IMR-90 (cell line): ENCODE measurements around the gene TLCD1. TPM values are rescaled to one million over a fixed set of nuclear protein-coding genes. Genes with fewer than 3 reads are reported as not detected.

Experiments
- ATAC-seq: fragments of 200-7000 bp; cut with Tn5 transposase; 2 replicates; pipeline ENCODE4 v1.9.1; 2020; ENCODE audit warnings: low read depth, mild to moderate bottlenecking, moderate library complexity
- BruUV-seq: library from RNA; stranded (reverse); fragments of 400-500 nt; replicated peaks from 2 replicates; lab custom pipeline; 2021; lab: Mats Ljungman, UMichigan
- CTCF ChIA-PET: fragments of 300-600 bp; formaldehyde crosslinking; extraction: SDS; loops from one replicate; lab custom pipeline; 2021; ENCODE audit warnings: antibody characterized with exemption; lab: Yijun Ruan, JAX
- POLR2A ChIA-PET: fragments of 300-600 bp; sonication (Branson Sonifier 250); formaldehyde crosslinking; loops from one replicate; lab custom pipeline; 2022; ENCODE audit warnings: antibody characterized with exemption; ENCODE audit not compliant: unreplicated experiment; lab: Charles Lee
- DNase-seq: peaks from one replicate; pipeline ENCODE4 v3.0.0; 2013
- H2AFZ ChIP-seq: replicated peaks from 2 replicates; pipeline ENCODE3; 2013; ENCODE audit warnings: low read length, mild to moderate bottlenecking; ENCODE audit not compliant: poor library complexity
- H2AK5ac ChIP-seq: 2 replicates; pipeline ENCODE4 v1.6.1; 2013; ENCODE audit warnings: low read depth, low read length, inconsistent platforms
- H2AK9ac ChIP-seq: replicated peaks from 2 replicates; pipeline ENCODE3; 2013; ENCODE audit warnings: mild to moderate bottlenecking, low read depth, low read length, moderate library complexity; ENCODE audit not compliant: poor library complexity
- H2BK120ac ChIP-seq: 2 replicates; pipeline ENCODE4 v1.6.1; 2013; ENCODE audit warnings: low read depth, low read length, inconsistent platforms
- H2BK15ac ChIP-seq: 3 replicates; pipeline ENCODE4 v1.6.1; 2013; ENCODE audit warnings: low read depth, low read length, inconsistent platforms
- H2BK20ac ChIP-seq: 2 replicates; pipeline ENCODE4 v1.6.1; 2013; ENCODE audit warnings: low read depth, mild to moderate bottlenecking, inconsistent platforms, low read length, moderate library complexity
- H2BK5ac ChIP-seq: 2 replicates; pipeline ENCODE4 v1.6.1; 2013; ENCODE audit warnings: mild to moderate bottlenecking, low read depth, low read length, inconsistent platforms; ENCODE audit not compliant: poor library complexity, severe bottlenecking
- H3K14ac ChIP-seq: replicated peaks from 2 replicates; pipeline ENCODE4 v1.6.1; 2013; ENCODE audit warnings: low read depth, low read length, inconsistent platforms
- H3K18ac ChIP-seq: 2 replicates; pipeline ENCODE4 v1.6.1; 2013; ENCODE audit warnings: low read depth, low read length, control low read depth
- H3K23ac ChIP-seq: 2 replicates; pipeline ENCODE4 v1.6.1; 2013; ENCODE audit warnings: low read depth, low read length, inconsistent platforms
- H3K27ac ChIP-seq: 2 replicates; pipeline ENCODE4 v1.5.1; 2013; ENCODE audit warnings: mild to moderate bottlenecking, control low read depth, low read length; ENCODE audit not compliant: insufficient read depth
- H3K27me3 ChIP-seq: 2 replicates; pipeline ENCODE4 v1.6.1; 2013; ENCODE audit warnings: low read length; ENCODE audit not compliant: control insufficient read depth, insufficient read depth
- H3K36me3 ChIP-seq: 2 replicates; pipeline ENCODE4 v1.6.1; 2013; ENCODE audit warnings: low read length, mixed read lengths; ENCODE audit not compliant: control insufficient read depth, insufficient read depth
- H3K4ac ChIP-seq: 2 replicates; pipeline ENCODE4 v1.6.1; 2013; ENCODE audit warnings: low read depth, low read length, inconsistent platforms
- H3K4me1 ChIP-seq: 2 replicates; pipeline ENCODE4 v1.6.1; 2013; ENCODE audit warnings: low read length, mixed read lengths; ENCODE audit not compliant: control insufficient read depth, insufficient read depth
- H3K4me2 ChIP-seq: 2 replicates; pipeline ENCODE4 v1.6.1; 2013; ENCODE audit warnings: low read depth, mild to moderate bottlenecking, control low read depth, low read length, moderate library complexity
- H3K4me3 ChIP-seq: 2 replicates; pipeline ENCODE4 v1.5.1; 2013; ENCODE audit warnings: low read depth, mild to moderate bottlenecking, control low read depth, low read length, moderate library complexity; ENCODE audit not compliant: insufficient read depth
- H3K56ac ChIP-seq: 2 replicates; pipeline ENCODE4 v1.6.1; 2013; ENCODE audit warnings: low read length, inconsistent platforms; ENCODE audit not compliant: insufficient read depth; ENCODE audit errors: extremely low read depth
- H3K79me1 ChIP-seq, 2 experiments: 2 replicates each; pipeline ENCODE4 v1.6.1; 2013; ENCODE audit warnings: low read length in 2 of 2, inconsistent platforms in 1 of 2, low read depth in 1 of 2
- H3K9ac ChIP-seq: 2 replicates; pipeline ENCODE4 v1.6.1; 2013; ENCODE audit warnings: low read depth, low read length, control low read depth
- H3K9me1 ChIP-seq: 2 replicates; pipeline ENCODE4 v1.6.1; 2013; ENCODE audit warnings: low read length, inconsistent platforms; ENCODE audit not compliant: insufficient read depth
- H3K9me3 ChIP-seq: 2 replicates; pipeline ENCODE4 v1.6.1; 2013; ENCODE audit warnings: low read length; ENCODE audit not compliant: control insufficient read depth, insufficient read depth
- H4K20me1 ChIP-seq: 2 replicates; pipeline ENCODE4 v1.6.1; 2013; ENCODE audit warnings: low read length, inconsistent platforms; ENCODE audit not compliant: insufficient read depth
- H4K5ac ChIP-seq: 2 replicates; pipeline ENCODE4 v1.6.1; 2013; ENCODE audit warnings: mild to moderate bottlenecking, low read depth, low read length, control low read depth
- H4K8ac ChIP-seq, 2 experiments: 2 replicates each; pipeline ENCODE4 v1.6.1; 2013; ENCODE audit warnings: low read depth in 2 of 2, low read length in 2 of 2, control low read depth in 1 of 2, inconsistent platforms in 1 of 2
- H4K91ac ChIP-seq: 2 replicates; pipeline ENCODE4 v1.6.1; 2013; ENCODE audit warnings: low read depth, low read length, inconsistent platforms; ENCODE audit not compliant: insufficient read depth
- CEBPB ChIP-seq: IDR thresholded peaks from 2 replicates; pipeline ENCODE4 v1.6.1; 2012; ENCODE audit warnings: low read depth, low read length, improper control_type of control experiment
- CHD1 ChIP-seq: IDR thresholded peaks from 2 replicates; pipeline ENCODE4 v1.6.1; 2012; ENCODE audit warnings: low read depth, low read length, improper control_type of control experiment
- CTCF ChIP-seq: conservative IDR thresholded peaks from 2 replicates; pipeline ENCODE4 v1.5.1; 2012; ENCODE audit warnings: mild to moderate bottlenecking, low read depth, low read length, improper control_type of control experiment
- ELK1 ChIP-seq: fragments of 150-350 bp; IDR thresholded peaks from 2 replicates; pipeline ENCODE4 v1.6.1; 2016; ENCODE audit warnings: low read depth, mild to moderate bottlenecking, low read length, moderate library complexity, borderline replicate concordance
- MAZ ChIP-seq: IDR thresholded peaks from 2 replicates; pipeline ENCODE4 v1.6.1; 2012; ENCODE audit warnings: low read depth, mild to moderate bottlenecking, low read length, improper control_type of control experiment, moderate library complexity, borderline replicate concordance
- MXI1 ChIP-seq: IDR thresholded peaks from 2 replicates; pipeline ENCODE4 v1.6.1; 2012; ENCODE audit warnings: low read depth, mild to moderate bottlenecking, low read length, moderate library complexity, borderline replicate concordance
- POLR2A ChIP-seq: IDR thresholded peaks from 2 replicates; pipeline ENCODE4 v1.6.1; 2012; ENCODE audit warnings: mild to moderate bottlenecking, low read depth, low read length
- RAD21 ChIP-seq: IDR thresholded peaks from 2 replicates; pipeline ENCODE4 v1.6.1; 2012; ENCODE audit warnings: low read length, improper control_type of control experiment
- RCOR1 ChIP-seq: IDR thresholded peaks from 2 replicates; pipeline ENCODE4 v1.6.1; 2012; ENCODE audit warnings: mild to moderate bottlenecking, low read length, improper control_type of control experiment; ENCODE audit not compliant: insufficient replicate concordance
- RFX5 ChIP-seq: IDR thresholded peaks from 2 replicates; pipeline ENCODE4 v1.8.0; 2012; ENCODE audit warnings: low read depth, mild to moderate bottlenecking, low read length, moderate library complexity
- SMC3 ChIP-seq: fragments of 150-350 bp; IDR thresholded peaks from 2 replicates; pipeline ENCODE4 v1.6.1; 2016; ENCODE audit warnings: low read depth, mild to moderate bottlenecking, antibody characterized with exemption, low read length, moderate library complexity
- USF2 ChIP-seq: fragments of 150-350 bp; IDR thresholded peaks from 2 replicates; pipeline ENCODE4 v1.6.1; 2017; ENCODE audit warnings: mild to moderate bottlenecking, antibody characterized with exemption, low read length, low read depth
- WGBS, 2 experiments: methylation state at CpG; one replicate each; pipeline versions ENCODE4 v1.1.5 to v1.1.7; 2013; ENCODE audit warnings: missing lambda C conversion rate in 2 of 2; ENCODE audit not compliant: insufficient read length in 1 of 2; ENCODE audit errors: extremely low coverage in 2 of 2; 5-methylcytosine and 5-hydroxymethylcytosine counted together
- dilution Hi-C: fragments of 300-500 bp; cut with HindIII; formaldehyde crosslinking; loops from one replicate; pipeline ENCODE4 v1.14.3; 2018; ENCODE audit warnings: low sequenced_read_pairs; ENCODE audit not compliant: unreplicated experiment
- in situ Hi-C: fragments of 300-500 bp; cut with MboI; formaldehyde crosslinking; loops from 3 replicates; pipeline ENCODE4 v1.14.3; 2019; ENCODE audit warnings: low sequenced_read_pairs, inconsistent platforms, mixed read lengths
- intact Hi-C: fragments of 100-400 bp; cut with micrococcal nuclease; formaldehyde crosslinking; loops from 2 replicates; pipeline ENCODE4 v1.10.0; 2022
- polyA plus RNA-seq, 3 experiments: library from polyadenylated mRNA; depleted of rRNA; stranded (reverse); fragments of >200 nt; gene quantifications; 2 replicates each; pipeline ENCODE4 v1.2.3, GENCODE V29; 2012; ENCODE audit warnings: low replicate concordance in 1 of 3
- total RNA-seq: library from RNA; depleted of rRNA; stranded (reverse); fragments of >200 nt; gene quantifications from 2 replicates; pipeline ENCODE4 v1.2.3, GENCODE V29; 2012

TLCD1 gene
- total and polyA plus RNA-seq, 2 of the 4 experiments (the other 2 are of a cell fraction) = 3.6 to 9.3 TPM

- Histone ChIP-seq H2AFZ (peak within 1 kb of the TSS; percentile 95), H3K36me3 (peaks cover 13% of the 10 kb centered on the region), H3K4ac (peak within 1 kb of the TSS; percentile 98), H3K9ac (peak within 1 kb of the TSS; percentile 82), H2BK5ac (peak within 1 kb of the TSS; percentile 91), H3K79me1 (peaks cover 0 to 23% of the 10 kb centered on the region in 2 experiments; a peak in 2 of 4 replicates), H3K18ac (peak within 1 kb of the TSS; percentile 86), H3K4me2 (peak within 1 kb of the TSS; percentile 96), H3K56ac (peak within 1 kb of the TSS; percentile 99), H2AK9ac (peak within 1 kb of the TSS; percentile 97), H3K27ac (peak within 1 kb of the TSS; percentile 84), H3K27me3 (no peaks in the 10 kb centered on the region), H3K4me3 (peak within 1 kb of the TSS; percentile 63), H2AK5ac (peak within 1 kb of the TSS; percentile 52), H3K23ac (peak within 1 kb of the TSS; percentile 98), H4K91ac (peak within 1 kb of the TSS; percentile 97), H2BK15ac (peak within 1 kb of the TSS; percentile 90; the same call in 1 of the 3 replicates), H3K9me1 (no peaks in the 10 kb centered on the region), H3K14ac (peak within 1 kb of the TSS; percentile 99), H4K5ac (peak within 1 kb of the TSS; percentile 89), H2BK120ac (peak within 1 kb of the TSS; percentile 98), H3K9me3 (no peaks in the 10 kb centered on the region), H3K4me1 (peaks cover 12% of the 10 kb centered on the region), H2BK20ac (peak within 1 kb of the TSS; percentile 82; the same call in 1 of the 2 replicates), H4K20me1 (peaks cover 17% of the 10 kb centered on the region), H4K8ac (peak within 1 kb of the TSS; percentile 87 to 100)
- DNase-seq = peak; percentile 90
- ATAC-seq = peak; percentile 67
- dilution Hi-C loops = no loop called here
- BruUV-seq = no TSS peak
- in situ Hi-C loops = no loop called here
- WGBS, 2 experiments = 0% methylated on average over 11 of the region's 64 CpGs; no CpG with 5 or more reads in 1 of the 2 experiments
- intact Hi-C loops = loop anchor here (1.0 to 2.0 kb wide), 2 partner anchors 15 to 388 kb away; no protein-coding TSS in a partner anchor
- POLR2A ChIA-PET = interaction anchor here (0.5 to 1.6 kb wide), 4 partner anchors 9 to 224 kb away, joined by 3 to 6 read pairs (median 3); partner anchors contain the start of genes RPL23A and TRAF4
- CTCF ChIA-PET = interaction anchor here (1.6 to 4.0 kb wide), 5 partner anchors 16 to 225 kb away, joined by 4 to 60 read pairs (median 27); partner anchors contain the start of gene TRAF4
- no peak for TF ChIP-seq RCOR1
- 0 out of 2 replicates have a peak, but pooled peaks have one; percentile 67 for TF ChIP-seq MXI1
- TF ChIP-seq ELK1 = no peak
- TF ChIP-seq CEBPB = no peak
- no peak for TF ChIP-seq SMC3
- no peak for TF ChIP-seq USF2
- TF ChIP-seq CHD1 = no peak
- TF ChIP-seq RFX5 = no peak
- no peak for TF ChIP-seq CTCF
- TF ChIP-seq RAD21 = no peak
- no peak for TF ChIP-seq MAZ
- TF ChIP-seq POLR2A = peak; percentile 70
Measured at GRCh38 chr17:28728364-28729200, 2.5 kb upstream of the TLCD1 start, which contains the start of gene NEK8. NEK8 (plus strand) TSS chr17:28728788; CDS start chr17:28728814, 26 bp downstream.
